Natural killer cell (primary cell): ENCODE results near the gene CCNC. TPM values are rescaled to one million over a fixed set of nuclear protein-coding genes. Genes with fewer than 3 reads are reported as not detected.
A peak's percentile ranks its signal among the peaks of the same experiment; 100 is the strongest.

Experiments
- ATAC-seq, 3 donors: fragments of 150-1000 bp in 2 of 3; fragments of 200-7000 bp in 1 of 3; cut with Tn5 transposase; 1 replicate in 1 of 3; 2 replicates in 2 of 3; pipeline ENCODE4 v1.10.0; 2021; ENCODE audit warnings: mild to moderate bottlenecking in 2 of 3, moderate library complexity in 2 of 3
- DNase-seq, 2 donors: peaks; one replicate each; pipeline versions ENCODE4 v3.0.0 to v3.0.0-alpha.2; 2013 to 2021; ENCODE audit warnings: mixed read lengths in 1 of 2
- H3K27ac ChIP-seq: one replicate; pipeline ENCODE4 v1.5.1; 2013; ENCODE audit warnings: mild to moderate bottlenecking, low read length
- H3K27me3 ChIP-seq: one replicate; pipeline ENCODE4 v1.6.1; 2013; ENCODE audit warnings: low read length; ENCODE audit not compliant: control insufficient read depth, insufficient read depth
- H3K36me3 ChIP-seq: one replicate; pipeline ENCODE4 v1.6.1; 2013; ENCODE audit warnings: low read length; ENCODE audit not compliant: control insufficient read depth, insufficient read depth
- H3K4me1 ChIP-seq: one replicate; pipeline ENCODE4 v1.6.1; 2013; ENCODE audit warnings: low read length; ENCODE audit not compliant: control insufficient read depth, insufficient read depth
- H3K4me3 ChIP-seq: one replicate; pipeline ENCODE4 v1.5.1; 2013; ENCODE audit warnings: low read length
- H3K9me3 ChIP-seq: one replicate; pipeline ENCODE4 v1.6.1; 2013; ENCODE audit warnings: low read length; ENCODE audit not compliant: control insufficient read depth, insufficient read depth
- H3K27ac Mint-ChIP-seq, 2 donors: one replicate each; pipeline ENCODE4 v1.8.0; 2022; ENCODE audit warnings: mild to moderate bottlenecking in 2 of 2, mixed read lengths in 2 of 2, moderate library complexity in 1 of 2
- H3K27me3 Mint-ChIP-seq, 2 donors: one replicate each; pipeline ENCODE4 v1.8.0; 2022; ENCODE audit warnings: low read depth in 2 of 2, mixed read lengths in 2 of 2
- H3K36me3 Mint-ChIP-seq: one replicate; pipeline ENCODE4 v1.8.0; 2022; ENCODE audit warnings: mixed read lengths
- H3K4me1 Mint-ChIP-seq, 2 donors: one replicate each; pipeline ENCODE4 v1.8.0; 2022; ENCODE audit warnings: mixed read lengths in 2 of 2
- H3K4me3 Mint-ChIP-seq: one replicate; pipeline ENCODE4 v1.8.0; 2022; ENCODE audit warnings: mild to moderate bottlenecking, moderate library complexity, mixed read lengths
- H3K9me3 Mint-ChIP-seq, 2 donors: one replicate each; pipeline ENCODE4 v1.8.0; 2022; ENCODE audit warnings: mixed read lengths in 2 of 2
- WGBS: methylation state at CpG from one replicate; pipeline ENCODE4 v1.1.7; 2013; ENCODE audit warnings: missing lambda C conversion rate; ENCODE audit not compliant: insufficient coverage; 5-methylcytosine and 5-hydroxymethylcytosine counted together
- intact Hi-C: fragments of 100-400 bp; cut with micrococcal nuclease; formaldehyde crosslinking; loops from one replicate; pipeline ENCODE4 v1.14.2; 2022
- total RNA-seq, 4 donors: library from RNA; stranded (reverse); fragments of 120-200 nt in 1 of 4; gene quantifications; one replicate each; pipeline versions ENCODE4 v1.2.3 to v1.2.4, GENCODE V29; 2013 to 2022
- TF ChIP-seq, protein P1 (sequence below): fragments of 200-600 bp; IDR thresholded peaks from one replicate; pipeline ENCODE4 v1.8.0; 2022; ENCODE audit warnings: antibody characterized with exemption

The CCNC gene
- 10 to 100 TPM; 46.9 to 58.3 (median 52.5) TPM for total RNA-seq
- 54.4 TPM for total RNA-seq (2013)

GRCh38 chr6:99568103-99568933 lies at the start of gene CCNC:
TSS of gene CCNC (minus strand) at chr6:99568660. CDS start at chr6:99568527, 133 bp downstream.
- peak; percentile 84 to 91 for DNase-seq
- H3K9me3 ChIP-seq, result no peaks in the 10 kb centered on the region
- under 1% methylated on average over 64 of the region's 64 CpGs for WGBS
- TF ChIP-seq, protein P1, sequence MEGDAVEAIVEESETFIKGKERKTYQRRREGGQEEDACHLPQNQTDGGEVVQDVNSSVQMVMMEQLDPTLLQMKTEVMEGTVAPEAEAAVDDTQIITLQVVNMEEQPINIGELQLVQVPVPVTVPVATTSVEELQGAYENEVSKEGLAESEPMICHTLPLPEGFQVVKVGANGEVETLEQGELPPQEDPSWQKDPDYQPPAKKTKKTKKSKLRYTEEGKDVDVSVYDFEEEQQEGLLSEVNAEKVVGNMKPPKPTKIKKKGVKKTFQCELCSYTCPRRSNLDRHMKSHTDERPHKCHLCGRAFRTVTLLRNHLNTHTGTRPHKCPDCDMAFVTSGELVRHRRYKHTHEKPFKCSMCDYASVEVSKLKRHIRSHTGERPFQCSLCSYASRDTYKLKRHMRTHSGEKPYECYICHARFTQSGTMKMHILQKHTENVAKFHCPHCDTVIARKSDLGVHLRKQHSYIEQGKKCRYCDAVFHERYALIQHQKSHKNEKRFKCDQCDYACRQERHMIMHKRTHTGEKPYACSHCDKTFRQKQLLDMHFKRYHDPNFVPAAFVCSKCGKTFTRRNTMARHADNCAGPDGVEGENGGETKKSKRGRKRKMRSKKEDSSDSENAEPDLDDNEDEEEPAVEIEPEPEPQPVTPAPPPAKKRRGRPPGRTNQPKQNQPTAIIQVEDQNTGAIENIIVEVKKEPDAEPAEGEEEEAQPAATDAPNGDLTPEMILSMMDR, result no peak
- no peaks in the 10 kb centered on the region for H3K27me3 ChIP-seq
- peak within 1 kb of the TSS; percentile 64 for H3K27ac ChIP-seq
- Mint-ChIP-seq H3K36me3 (no peaks in the 10 kb centered on the region), H3K4me1 (peaks cover 37 to 41% of the 10 kb centered on the region in 2 donors), H3K4me3 (peak within 1 kb of the TSS; percentile 100), H3K9me3 (no peaks in the 10 kb centered on the region), H3K27me3 (no peaks in the 10 kb centered on the region), H3K27ac (peak within 1 kb of the TSS; percentile 97)
- H3K4me3 ChIP-seq, result peak within 1 kb of the TSS; percentile 72
- H3K36me3 ChIP-seq, result no peaks in the 10 kb centered on the region
- ATAC-seq, result peak; percentile 96 to 99 (median 98)
- H3K4me1 ChIP-seq, result no peaks in the 10 kb centered on the region
- intact Hi-C loops, result loop anchor here (2.0 kb wide), 2 partner anchors 48 to 144 kb away; partner anchors contain the start of gene PNISR

DNA sequence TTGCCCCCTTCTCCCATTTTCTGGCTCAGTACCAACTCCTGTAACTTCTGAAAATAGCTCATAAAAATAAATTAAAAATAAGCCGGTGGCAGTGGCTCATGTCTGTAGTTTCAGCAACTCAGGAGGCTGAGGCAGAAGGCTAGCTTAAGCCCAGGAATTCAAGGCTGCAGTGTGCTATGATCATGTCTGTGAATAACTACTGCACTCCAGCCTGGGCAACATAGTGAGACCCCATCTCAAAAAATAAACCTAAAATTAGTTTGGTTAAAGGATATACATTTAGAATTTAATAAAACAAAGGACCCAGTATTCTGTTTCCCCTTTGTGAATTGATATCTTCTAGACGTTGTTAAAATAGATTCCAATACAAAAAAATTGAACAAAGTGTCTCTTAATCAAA lies 48.7 kb upstream of the CCNC start:
- intact Hi-C loops, result no loop called here
- Histone ChIP-seq H3K36me3 (no peaks in the 10 kb centered on the region), H3K4me1 (peaks cover 20% of the 10 kb centered on the region), H3K4me3 (no peak overlapping the region), H3K27me3 (peaks cover 80% of the 10 kb centered on the region), H3K27ac (no peak overlapping the region), H3K9me3 (peaks cover 9% of the 10 kb centered on the region)
- Mint-ChIP-seq H3K36me3 (peaks cover 8% of the 10 kb centered on the region), H3K27ac (no peak overlapping the region), H3K4me3 (no peak overlapping the region), H3K4me1 (peaks cover 6 to 8% of the 10 kb centered on the region in 2 donors), H3K9me3 (no peaks in the 10 kb centered on the region), H3K27me3 (peaks cover 53 to 76% of the 10 kb centered on the region in 2 donors)
- WGBS, result 100% methylated on average over 1 of the region's 2 CpGs
- DNase-seq (no peak), ATAC-seq (no peak)
- TF ChIP-seq, protein P1, result no peak

GRCh38 chr6:99614430-99615186 lies 46.1 kb upstream of the CCNC start:
- ATAC-seq (peak in 1 of 3 donors; percentile 43), DNase-seq (peak in 1 of 2 donors; percentile 55)
- intact Hi-C loops, result no loop called here
- H3K27me3 ChIP-seq, result peaks cover 79% of the 10 kb centered on the region
- peak overlapping the region; percentile 34 for H3K4me3 ChIP-seq
- peaks cover 25 to 27% of the 10 kb centered on the region in 2 donors for H3K4me1 Mint-ChIP-seq
- WGBS, result 5% methylated on average over 55 of the region's 55 CpGs
- peak overlapping the region; percentile 81 for H3K4me3 Mint-ChIP-seq
- H3K27ac Mint-ChIP-seq, result no peak overlapping the region
- peaks cover 22% of the 10 kb centered on the region for H3K4me1 ChIP-seq
- H3K9me3 ChIP-seq, result peaks cover 9% of the 10 kb centered on the region
- TF ChIP-seq, protein P1, result no peak
- H3K9me3 Mint-ChIP-seq, result no peaks in the 10 kb centered on the region
- no peaks in the 10 kb centered on the region for H3K36me3 ChIP-seq
- H3K27me3 Mint-ChIP-seq, result peaks cover 54 to 77% of the 10 kb centered on the region in 2 donors
- no peak overlapping the region for H3K27ac ChIP-seq
- peaks cover 8% of the 10 kb centered on the region for H3K36me3 Mint-ChIP-seq
